Mesenchymal stem cell (in vitro differentiated cells and primary cell): Measurements from ENCODE around the gene PHF1.

Experiments
- DNase-seq: peaks from one replicate; pipeline ENCODE4 v3.0.0-alpha.2; 2013
- H2AFZ ChIP-seq: one replicate; pipeline ENCODE4 v1.6.1; 2013; ENCODE audit warnings: low read depth, mild to moderate bottlenecking, control low read depth, inconsistent platforms, low read length, moderate library complexity
- H2AK5ac ChIP-seq: 2 replicates; pipeline ENCODE4 v1.6.1; 2013; ENCODE audit warnings: low read length, moderate library complexity, mild to moderate bottlenecking, inconsistent platforms; ENCODE audit not compliant: severe bottlenecking
- H2BK120ac ChIP-seq: one replicate; pipeline ENCODE4 v1.6.1; 2013; ENCODE audit warnings: low read depth, mild to moderate bottlenecking, inconsistent platforms, low read length, moderate library complexity
- H2BK12ac ChIP-seq, 2 experiments: one replicate each; pipeline ENCODE4 v1.6.1; 2013; ENCODE audit warnings: inconsistent platforms in 2 of 2, low read length in 2 of 2, mild to moderate bottlenecking in 2 of 2, moderate library complexity in 2 of 2, control low read depth in 1 of 2
- H2BK15ac ChIP-seq: one replicate; pipeline ENCODE4 v1.6.1; 2013; ENCODE audit warnings: mild to moderate bottlenecking, low read depth, inconsistent platforms; ENCODE audit not compliant: poor library complexity, severe bottlenecking
- H2BK5ac ChIP-seq: 2 replicates; pipeline ENCODE4 v1.6.1; 2013; ENCODE audit warnings: low read depth, mild to moderate bottlenecking, low read length, control low read depth, inconsistent platforms; ENCODE audit not compliant: poor library complexity, severe bottlenecking
- H3K14ac ChIP-seq, 2 experiments: one replicate each; pipeline ENCODE4 v1.6.1; 2013; ENCODE audit warnings: inconsistent platforms in 2 of 2, low read length in 2 of 2, control low read depth in 1 of 2, mild to moderate bottlenecking in 1 of 2, moderate library complexity in 1 of 2
- H3K18ac ChIP-seq, 2 experiments: one replicate each; pipeline ENCODE4 v1.6.1; 2013; ENCODE audit warnings: inconsistent platforms in 2 of 2, low read length in 2 of 2, control low read depth in 1 of 2, low read depth in 1 of 2, mild to moderate bottlenecking in 1 of 2
- H3K23ac ChIP-seq, 2 experiments: one replicate each; pipeline ENCODE4 v1.6.1; 2013; ENCODE audit warnings: inconsistent platforms in 2 of 2, low read length in 2 of 2, mild to moderate bottlenecking in 2 of 2, moderate library complexity in 2 of 2, control low read depth in 1 of 2
- H3K27ac ChIP-seq: 2 replicates; pipeline ENCODE4 v1.5.1; 2013; ENCODE audit warnings: mild to moderate bottlenecking, moderate library complexity, low read length, control low read depth, inconsistent platforms; ENCODE audit not compliant: poor library complexity, severe bottlenecking
- H3K27me3 ChIP-seq, 2 experiments: 2 replicates each; pipeline versions ENCODE4 v1.6.1 to v1.7.0; 2013; ENCODE audit warnings: low read length in 2 of 2, mild to moderate bottlenecking in 2 of 2, moderate library complexity in 2 of 2, control low read depth in 1 of 2, inconsistent platforms in 1 of 2; ENCODE audit not compliant: control insufficient read depth in 1 of 2, insufficient read depth in 1 of 2
- H3K36me3 ChIP-seq, 2 experiments: 2 replicates each; pipeline versions ENCODE4 v1.6.1 to v1.7.0; 2013; ENCODE audit warnings: low read length in 2 of 2, control low read depth in 1 of 2, inconsistent platforms in 1 of 2, low read depth in 1 of 2, mild to moderate bottlenecking in 1 of 2; ENCODE audit not compliant: insufficient read depth in 2 of 2, control insufficient read depth in 1 of 2
- H3K4ac ChIP-seq, 2 experiments: one replicate each; pipeline ENCODE4 v1.6.1; 2013; ENCODE audit warnings: inconsistent platforms in 2 of 2, low read length in 2 of 2, mild to moderate bottlenecking in 2 of 2, moderate library complexity in 2 of 2, control low read depth in 1 of 2, low read depth in 1 of 2
- H3K4me1 ChIP-seq: 2 replicates; pipeline ENCODE4 v1.6.1; 2013; ENCODE audit warnings: low read depth, low read length, control low read depth; ENCODE audit not compliant: control insufficient read depth, insufficient read depth
- H3K4me2 ChIP-seq: 2 replicates; pipeline ENCODE4 v1.6.1; 2013; ENCODE audit warnings: low read length, mild to moderate bottlenecking, inconsistent platforms; ENCODE audit not compliant: poor library complexity, severe bottlenecking
- H3K4me3 ChIP-seq, 2 experiments: 2 replicates each; pipeline versions ENCODE4 v1.5.1 to v1.7.0; 2013; ENCODE audit warnings: low read length in 2 of 2, mild to moderate bottlenecking in 2 of 2, control low read depth in 1 of 2, low read depth in 1 of 2; ENCODE audit not compliant: insufficient read depth in 1 of 2
- H3K79me1 ChIP-seq: replicated peaks from 2 replicates; pipeline ENCODE4 v1.6.1; 2013; ENCODE audit warnings: mild to moderate bottlenecking, control low read depth, low read length, inconsistent platforms; ENCODE audit not compliant: poor library complexity, severe bottlenecking
- H3K9ac ChIP-seq: 2 replicates; pipeline ENCODE4 v1.7.0; 2013; ENCODE audit warnings: mild to moderate bottlenecking, low read length, moderate library complexity
- H3K9me3 ChIP-seq: 2 replicates; pipeline ENCODE4 v1.7.0; 2013; ENCODE audit warnings: mild to moderate bottlenecking, low read length; ENCODE audit not compliant: control insufficient read depth
- H4K8ac ChIP-seq: one replicate; pipeline ENCODE4 v1.6.1; 2013; ENCODE audit warnings: inconsistent platforms, mild to moderate bottlenecking, low read length, moderate library complexity
- H4K91ac ChIP-seq: one replicate; pipeline ENCODE4 v1.6.1; 2013; ENCODE audit warnings: mild to moderate bottlenecking, low read length, inconsistent platforms
- WGBS: methylation state at CpG from one replicate; pipeline ENCODE4 v1.1.7; 2013; ENCODE audit warnings: mixed read lengths; 5-methylcytosine and 5-hydroxymethylcytosine counted together

Gene PHF1

DNA sequence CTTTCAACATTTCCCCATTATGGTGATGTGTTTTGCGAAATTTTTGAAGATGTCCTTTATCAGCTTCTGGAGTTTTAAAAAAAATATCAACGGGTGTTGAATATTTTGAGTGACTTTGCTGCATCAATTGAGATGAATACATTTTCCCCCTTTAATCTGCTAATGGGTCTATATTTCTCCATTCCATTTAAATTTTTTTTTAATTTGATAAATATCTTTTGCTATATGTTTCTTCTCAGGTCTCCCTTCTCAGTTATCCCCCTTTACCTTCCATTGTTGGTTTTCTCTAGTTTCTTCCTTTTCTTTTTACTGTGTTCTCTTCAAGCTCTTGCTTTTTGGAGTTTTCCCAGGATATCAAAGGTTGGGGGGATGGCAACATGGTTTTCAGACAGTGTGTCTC is 20.6 kb upstream of the PHF1 start:
- no peaks in the 10 kb centered on the region for H3K27me3 ChIP-seq
- no CpG with 5 or more reads among the region's 2 CpGs for WGBS

DNA sequence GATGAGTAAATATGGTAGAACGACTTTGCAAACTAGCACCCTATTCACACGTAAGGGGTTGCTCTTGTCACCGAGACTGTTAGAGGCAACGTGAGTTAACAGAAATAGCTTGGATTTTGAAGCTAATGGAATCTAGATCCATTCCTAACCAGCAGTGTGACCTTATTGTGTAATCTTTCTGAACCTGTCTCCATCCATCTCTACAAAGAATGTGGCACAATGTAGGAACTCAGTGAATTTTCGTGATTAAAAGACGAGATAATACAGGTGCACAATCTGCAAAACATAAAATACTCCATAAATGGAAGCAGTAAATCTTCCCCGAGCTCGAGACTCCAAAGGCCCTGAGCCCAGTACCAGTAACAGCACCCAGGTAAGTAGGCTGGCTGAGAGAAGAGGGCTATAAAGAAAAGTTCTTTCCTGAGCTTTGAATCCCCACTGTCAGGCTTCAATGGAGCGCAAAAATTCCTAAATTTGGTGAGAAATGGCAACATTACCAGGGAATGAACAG is 20.0 kb upstream of the PHF1 start:
- Histone ChIP-seq H2BK5ac (no peak overlapping the region), H3K4me1 (peaks cover 2% of the 10 kb centered on the region), H3K79me1 (no peaks in the 10 kb centered on the region), H3K4me3 (peak overlapping the region in 1 of 2 experiments; percentile 53), H3K18ac (no peak overlapping the region), H3K36me3 (no peaks in the 10 kb centered on the region), H2BK12ac (no peak overlapping the region), H3K27ac (peak overlapping the region; percentile 72), H3K23ac (no peak overlapping the region), H3K9ac (peak overlapping the region; percentile 84), H4K91ac (no peak overlapping the region), H2BK120ac (no peak overlapping the region), H2BK15ac (no peak overlapping the region), H3K27me3 (no peaks in the 10 kb centered on the region), H3K4me2 (no peak overlapping the region), H3K14ac (no peak overlapping the region), H3K4ac (peak overlapping the region in 1 of 2 experiments; percentile 63), H2AK5ac (peak overlapping the region; percentile 10), H4K8ac (no peak overlapping the region), H2AFZ (no peak overlapping the region), H3K9me3 (no peaks in the 10 kb centered on the region)
- no peak for DNase-seq
- 87% methylated on average over 8 of the region's 9 CpGs for WGBS

More for the DNA sequence above, 20.6 kb upstream of the PHF1 start:
- Histone ChIP-seq H3K4me3 (no peak overlapping the region), H2BK120ac (no peak overlapping the region), H3K18ac (no peak overlapping the region), H3K4ac (no peak overlapping the region), H3K79me1 (no peaks in the 10 kb centered on the region), H2AFZ (no peak overlapping the region), H3K4me1 (peaks cover 2% of the 10 kb centered on the region), H2AK5ac (no peak overlapping the region), H3K23ac (no peak overlapping the region), H3K14ac (no peak overlapping the region), H3K4me2 (no peak overlapping the region), H3K36me3 (no peaks in the 10 kb centered on the region), H2BK15ac (no peak overlapping the region), H4K8ac (no peak overlapping the region), H3K27ac (no peak overlapping the region), H3K9ac (no peak overlapping the region), H3K9me3 (no peaks in the 10 kb centered on the region), H2BK12ac (no peak overlapping the region), H4K91ac (no peak overlapping the region), H2BK5ac (no peak overlapping the region)
- no peak for DNase-seq

DNA sequence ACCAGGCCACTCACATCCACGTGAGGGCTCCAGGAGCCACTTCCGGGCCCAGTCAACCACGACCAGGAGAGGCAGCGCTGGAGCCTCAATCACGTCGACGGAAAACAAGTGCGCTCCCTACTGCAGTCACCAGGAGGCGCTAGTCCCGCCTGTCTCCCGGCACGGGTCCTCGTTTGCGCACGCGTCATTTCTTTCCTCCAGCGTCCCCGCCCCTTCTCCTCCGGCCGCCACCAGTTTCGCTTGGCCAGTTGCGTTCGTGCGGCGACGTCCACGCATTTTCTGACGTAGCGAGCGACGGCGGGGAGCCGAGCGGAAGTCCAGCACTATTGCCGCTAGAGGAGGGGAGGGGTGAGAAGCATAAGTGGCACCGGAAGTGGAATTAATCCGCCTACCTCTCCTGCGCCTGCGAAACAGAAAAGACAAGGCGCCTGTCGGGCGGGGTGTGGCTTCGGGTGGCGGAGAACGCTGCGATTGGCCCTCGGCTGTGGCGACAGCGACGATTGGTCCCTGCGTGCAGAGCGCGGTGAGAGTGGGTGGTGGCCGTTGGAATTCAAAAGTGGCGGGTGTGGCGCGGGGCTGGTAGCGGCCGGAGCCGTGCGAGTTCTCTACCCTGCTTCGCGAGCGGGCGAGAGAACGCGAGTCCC is 19.4 kb upstream of the PHF1 start, which contains the start of gene KIFC1:
Gene KIFC1 (plus strand): TSS at position 546 of the 644 bp plus-strand sequence. CDS start 163 bp downstream, outside the sequence.
- Histone ChIP-seq H2AK5ac (peak within 1 kb of the TSS; percentile 10), H3K27me3 (no peaks in the 10 kb centered on the region), H3K79me1 (no peaks in the 10 kb centered on the region), H4K8ac (no peak within 1 kb of the TSS), H2BK15ac (no peak within 1 kb of the TSS), H3K4me2 (peak within 1 kb of the TSS; percentile 82), H3K4me1 (peaks cover 2% of the 10 kb centered on the region), H3K36me3 (no peaks in the 10 kb centered on the region), H3K9me3 (no peaks in the 10 kb centered on the region), H2BK120ac (no peak within 1 kb of the TSS), H2AFZ (peak within 1 kb of the TSS; percentile 55), H2BK5ac (no peak within 1 kb of the TSS), H3K18ac (peak within 1 kb of the TSS in 1 of 2 experiments; percentile 1), H3K4me3 (peak within 1 kb of the TSS; percentile 69 to 89), H3K4ac (peak within 1 kb of the TSS; percentile 59 to 63), H4K91ac (peak within 1 kb of the TSS; percentile 9), H3K27ac (peak within 1 kb of the TSS; percentile 72), H3K9ac (peak within 1 kb of the TSS; percentile 86), H3K14ac (peak within 1 kb of the TSS in 1 of 2 experiments; percentile 79), H3K23ac (peak within 1 kb of the TSS in 1 of 2 experiments; percentile 29), H2BK12ac (no peak within 1 kb of the TSS)
- WGBS, result 0% methylated on average over 51 of the region's 67 CpGs
- peak; percentile 100 for DNase-seq

DNA sequence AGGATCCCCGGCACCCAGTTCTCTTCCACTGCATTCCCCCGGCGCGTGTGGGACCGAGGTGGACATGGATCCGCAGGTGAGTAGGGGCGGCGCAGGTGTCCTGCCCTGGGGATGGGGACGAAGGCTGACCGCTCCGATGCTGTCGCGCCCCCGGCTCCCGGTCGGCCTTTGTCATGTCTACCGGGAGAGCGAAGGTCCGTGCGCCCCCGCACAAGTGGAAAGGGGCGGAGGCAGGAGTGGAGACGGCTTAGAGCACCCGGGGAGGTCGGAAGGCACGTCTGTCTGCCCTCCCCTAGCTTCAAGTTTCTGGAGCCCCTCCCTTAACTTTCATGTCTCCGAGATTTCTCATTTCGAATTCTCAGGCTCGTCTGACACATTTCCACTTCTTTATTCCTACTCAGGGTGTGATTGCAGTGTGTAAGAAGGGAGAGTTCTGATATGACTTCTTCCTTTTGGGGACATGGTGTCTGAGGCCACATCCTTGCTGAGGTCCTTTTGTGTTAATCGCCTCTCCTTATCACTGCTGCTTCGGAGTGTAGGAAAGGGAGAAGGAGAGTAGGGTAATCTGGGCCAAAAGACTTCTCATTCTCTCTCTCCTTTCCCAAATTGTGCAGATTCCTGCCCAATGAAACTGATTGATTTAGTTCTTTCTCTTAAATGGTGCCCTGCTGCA is 18.8 kb upstream of the PHF1 start:
- no peaks in the 10 kb centered on the region for H3K36me3 ChIP-seq
- H3K27me3 ChIP-seq, result no peaks in the 10 kb centered on the region
- H3K79me1 ChIP-seq, result no peaks in the 10 kb centered on the region
- peaks cover 2% of the 10 kb centered on the region for H3K4me1 ChIP-seq
- H2BK120ac ChIP-seq, result no peak overlapping the region
- peak; percentile 62 for DNase-seq
- H3K18ac ChIP-seq, result peak overlapping the region in 1 of 2 experiments; percentile 1
- H2BK12ac ChIP-seq, result no peak overlapping the region
- H3K4ac ChIP-seq, result peak overlapping the region in 1 of 2 experiments; percentile 59
- WGBS, result 0% methylated on average over 17 of the region's 31 CpGs
- peak overlapping the region in 1 of 2 experiments; percentile 79 for H3K14ac ChIP-seq
- H2BK15ac ChIP-seq, result no peak overlapping the region
- H3K9me3 ChIP-seq, result no peaks in the 10 kb centered on the region
- H3K23ac ChIP-seq, result peak overlapping the region in 1 of 2 experiments; percentile 29
- H4K91ac ChIP-seq, result peak overlapping the region; percentile 9
- peak overlapping the region; percentile 82 for H3K4me2 ChIP-seq
- H2AK5ac ChIP-seq, result no peak overlapping the region
- H3K27ac ChIP-seq, result no peak overlapping the region
- peak overlapping the region; percentile 69 to 89 for H3K4me3 ChIP-seq
- H4K8ac ChIP-seq, result no peak overlapping the region
- H2BK5ac ChIP-seq, result no peak overlapping the region
- peak overlapping the region; percentile 86 for H3K9ac ChIP-seq
- H2AFZ ChIP-seq, result peak overlapping the region; percentile 55
